ENCODE results near the gene ARHGAP6.

The ARHGAP6 gene

GRCh38 chrX:11429538-11430085 is 236.1 kb downstream of the ARHGAP6 start:
- DNase-seq (ENCODE audit: low read depth in 2 of 2, low spot score in 1 of 2), result no peak

- DNase-seq (ENCODE audit: low read depth in 2 of 2, low spot score in 1 of 2), result no peak
These were observed 238.2 kb downstream of the ARHGAP6 start for GRCh38 chrX:11427453-11428071.

GRCh38 chrX:11426712-11427452 is 238.8 kb downstream of the ARHGAP6 start:
- no peak for DNase-seq (ENCODE audit: low read depth in 2 of 2, low spot score in 1 of 2)

- no peak for DNase-seq (ENCODE audit: low read depth in 2 of 2, low spot score in 1 of 2)
These were observed 240.6 kb downstream of the ARHGAP6 start for GRCh38 chrX:11424903-11425674.

GRCh38 chrX:11423949-11424348 is 241.8 kb downstream of the ARHGAP6 start:
- no peak for DNase-seq (ENCODE audit: low read depth in 2 of 2, low spot score in 1 of 2)

- no peak for DNase-seq (ENCODE audit: low read depth in 2 of 2, low spot score in 1 of 2)
These were observed 242.3 kb downstream of the ARHGAP6 start for GRCh38 chrX:11423362-11423818.

GRCh38 chrX:11422525-11422857 is 243.2 kb downstream of the ARHGAP6 start:
- no peak for DNase-seq (ENCODE audit: low read depth in 2 of 2, low spot score in 1 of 2)

- no peak for DNase-seq (ENCODE audit: low read depth in 2 of 2, low spot score in 1 of 2)
These were observed 243.8 kb downstream of the ARHGAP6 start for GRCh38 chrX:11421805-11422524.

- no peak for DNase-seq (ENCODE audit: low read depth in 2 of 2, low spot score in 1 of 2)
These were observed 244.9 kb downstream of the ARHGAP6 start for GRCh38 chrX:11420851-11421250.

DNA sequence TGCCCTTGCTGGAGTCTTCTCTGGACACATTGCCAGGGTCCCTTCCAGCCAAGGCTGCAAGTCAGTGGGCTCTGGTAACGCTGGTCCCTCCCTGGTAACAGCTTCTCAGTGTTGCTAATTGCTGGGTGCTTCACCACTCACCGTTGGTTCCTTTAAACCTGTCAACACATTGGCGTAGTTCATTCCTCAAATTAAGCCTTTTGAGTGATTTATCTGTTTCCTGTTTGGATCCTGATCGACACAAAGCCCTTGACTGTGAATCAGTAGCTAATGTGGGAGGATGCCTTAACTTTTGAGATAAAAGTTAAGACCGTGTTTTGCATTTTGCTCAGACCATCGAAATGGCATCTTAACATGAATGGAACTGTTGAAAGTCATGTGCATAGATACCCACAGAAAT is 246.6 kb downstream of the ARHGAP6 start:
- no peak for DNase-seq (ENCODE audit: low read depth in 2 of 2, low spot score in 1 of 2)

- no peak for DNase-seq (ENCODE audit: low read depth in 2 of 2, low spot score in 1 of 2)
These were observed 249.1 kb downstream of the ARHGAP6 start for GRCh38 chrX:11416600-11416999.

- no peak for DNase-seq (ENCODE audit: low read depth in 2 of 2, low spot score in 1 of 2)
These were observed 251.6 kb downstream of the ARHGAP6 start for GRCh38 chrX:11414091-11414490.

DNA sequence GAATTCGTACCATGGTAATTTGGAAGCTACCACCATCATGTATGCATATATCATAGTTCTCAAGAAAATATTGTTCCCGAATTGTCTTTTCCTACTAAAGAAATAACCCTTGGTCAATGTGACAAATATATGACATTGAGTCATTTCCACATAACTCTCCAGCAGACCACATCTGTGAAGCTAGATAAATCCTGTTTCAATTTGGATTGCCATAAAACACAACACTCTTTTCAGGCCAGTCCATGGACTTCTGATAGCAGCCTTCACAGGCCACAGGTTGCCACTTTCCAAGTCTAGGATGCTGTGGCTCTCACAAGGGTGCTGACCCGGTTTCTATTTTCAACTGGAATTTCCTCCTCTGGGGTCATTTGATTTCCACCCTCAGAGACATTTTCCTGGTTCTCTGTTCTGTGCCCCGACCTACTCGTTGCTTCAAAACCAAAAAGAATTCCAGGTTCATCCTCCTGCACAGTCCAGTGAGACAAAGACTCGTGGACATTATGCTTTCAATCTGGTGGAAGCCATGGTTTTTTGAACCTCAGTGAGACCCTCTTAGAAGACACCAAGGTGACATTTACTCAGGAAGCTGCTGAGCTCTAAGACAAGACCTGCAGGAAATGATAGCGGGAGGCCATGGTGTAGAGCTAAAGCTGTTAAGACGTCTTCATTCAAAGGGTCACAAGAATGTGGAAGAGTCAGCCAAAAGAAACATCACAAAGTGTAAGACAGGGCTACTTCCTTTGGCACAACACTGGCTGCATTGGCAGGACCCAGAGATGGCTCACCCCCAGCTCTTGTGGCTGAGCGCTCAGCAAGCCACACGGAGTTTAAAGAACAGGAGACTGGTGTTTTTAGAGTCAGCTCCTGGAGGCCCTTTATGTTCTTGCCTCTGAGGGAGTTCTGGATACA is 252.8 kb downstream of the ARHGAP6 start:
- no peak for DNase-seq (ENCODE audit: low read depth in 2 of 2, low spot score in 1 of 2)

- no peak for DNase-seq (ENCODE audit: low read depth in 2 of 2, low spot score in 1 of 2)
These were observed 255.8 kb downstream of the ARHGAP6 start for GRCh38 chrX:11409957-11410356.

GRCh38 chrX:11408783-11409182 is 256.9 kb downstream of the ARHGAP6 start:
- DNase-seq (ENCODE audit: low read depth in 2 of 2, low spot score in 1 of 2), result no peak

GRCh38 chrX:11408109-11408405 is 257.7 kb downstream of the ARHGAP6 start:
- no peak for DNase-seq (ENCODE audit: low read depth in 2 of 2, low spot score in 1 of 2)

DNA sequence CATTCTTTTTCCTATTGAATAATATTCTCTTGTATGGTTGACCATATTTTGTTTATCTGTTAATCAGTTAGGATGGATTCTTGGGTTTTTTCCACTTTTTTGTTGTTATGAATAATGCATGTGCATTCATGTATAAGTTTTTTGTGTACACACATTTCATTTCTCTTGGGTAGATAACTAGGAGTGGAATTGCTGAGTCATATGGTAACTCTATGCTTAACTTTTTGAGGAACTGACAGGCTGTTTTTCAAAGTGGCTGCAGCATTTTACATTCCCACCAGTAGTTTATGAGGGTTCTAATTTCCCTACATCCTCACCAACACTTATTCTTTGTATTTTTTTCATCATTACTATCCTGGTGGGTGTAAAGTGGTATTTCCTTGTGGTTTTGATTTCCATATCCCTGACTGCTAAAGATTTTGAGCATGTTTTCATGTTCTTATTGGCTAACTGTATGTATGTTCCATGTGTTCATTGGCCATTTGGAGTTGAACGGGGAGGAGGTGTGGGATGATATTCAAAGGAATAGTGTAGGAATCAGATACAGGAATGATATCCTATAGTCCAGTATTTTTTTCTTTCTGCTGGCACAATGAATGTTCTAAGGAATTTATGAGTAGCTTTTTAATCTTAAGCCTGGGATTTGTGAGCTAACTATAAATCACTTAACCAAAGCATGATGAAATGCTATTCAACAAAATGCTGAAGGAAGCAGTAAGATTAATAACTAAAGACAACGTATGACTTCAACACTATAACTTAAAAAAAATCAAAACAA is 258.2 kb downstream of the ARHGAP6 start:
- DNase-seq (ENCODE audit: low read depth in 2 of 2, low spot score in 1 of 2), result no peak

GRCh38 chrX:11406109-11406765 is 259.5 kb downstream of the ARHGAP6 start:
- no peak for DNase-seq (ENCODE audit: low read depth in 2 of 2, low spot score in 1 of 2)

DNA sequence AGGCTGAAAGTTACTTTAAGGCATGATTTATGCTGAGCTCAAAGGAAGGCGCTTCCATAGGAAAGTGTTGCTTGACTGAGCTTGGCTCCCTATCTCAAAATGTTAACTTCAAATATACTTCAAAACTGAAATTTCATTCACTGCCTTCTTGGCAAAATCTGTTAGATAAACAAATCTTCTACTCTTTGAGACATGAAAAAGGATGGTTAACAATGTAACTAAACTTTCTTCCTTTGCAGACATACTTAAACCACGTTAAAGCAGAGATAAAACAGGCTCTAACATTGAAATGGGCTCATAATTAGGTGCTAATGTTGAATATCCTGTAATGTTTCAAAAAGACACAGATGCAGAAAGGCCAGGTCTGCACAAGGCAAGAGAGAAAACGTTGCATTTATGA is 262.1 kb downstream of the ARHGAP6 start:
- DNase-seq (ENCODE audit: low read depth in 2 of 2, low spot score in 1 of 2), result no peak

Measured in stimulated activated CD8-positive, alpha-beta memory T cell treated with anti-CD3 and anti-CD28 coated beads, Interleukin-4, amount 100 ng/mL, for 4 hours (primary cell).